Measurements from ENCODE around the gene TTLL8.

The TTLL8 gene

GRCh38 chr22:50083462-50084079 lies 25.5 kb upstream of the TTLL8 start:
- DNase-seq (ENCODE audit: low read depth) = peak; percentile 69
- TF ChIP-seq CTCF (IDR thresholded peaks at IDR 0.05; ENCODE audit: insufficient read depth, low read depth, low read length, missing control alignments) = no peak
- peak overlapping the region; percentile 28 for H3K4me3 ChIP-seq (ENCODE audit: low read length)

GRCh38 chr22:50082961-50083461 lies 24.9 kb upstream of the TTLL8 start:
- H3K4me3 ChIP-seq (ENCODE audit: low read length) = peak overlapping the region; percentile 28
- peak; percentile 49 for DNase-seq (ENCODE audit: low read depth)
- no peak for TF ChIP-seq CTCF (IDR thresholded peaks at IDR 0.05; ENCODE audit: insufficient read depth, low read depth, low read length, missing control alignments)

GRCh38 chr22:50082197-50082715 lies 24.2 kb upstream of the TTLL8 start:
- DNase-seq (ENCODE audit: low read depth) = no peak
- TF ChIP-seq CTCF (IDR thresholded peaks at IDR 0.05; ENCODE audit: insufficient read depth, low read depth, low read length, missing control alignments) = no peak
- H3K4me3 ChIP-seq (ENCODE audit: low read length) = no peak overlapping the region

DNA sequence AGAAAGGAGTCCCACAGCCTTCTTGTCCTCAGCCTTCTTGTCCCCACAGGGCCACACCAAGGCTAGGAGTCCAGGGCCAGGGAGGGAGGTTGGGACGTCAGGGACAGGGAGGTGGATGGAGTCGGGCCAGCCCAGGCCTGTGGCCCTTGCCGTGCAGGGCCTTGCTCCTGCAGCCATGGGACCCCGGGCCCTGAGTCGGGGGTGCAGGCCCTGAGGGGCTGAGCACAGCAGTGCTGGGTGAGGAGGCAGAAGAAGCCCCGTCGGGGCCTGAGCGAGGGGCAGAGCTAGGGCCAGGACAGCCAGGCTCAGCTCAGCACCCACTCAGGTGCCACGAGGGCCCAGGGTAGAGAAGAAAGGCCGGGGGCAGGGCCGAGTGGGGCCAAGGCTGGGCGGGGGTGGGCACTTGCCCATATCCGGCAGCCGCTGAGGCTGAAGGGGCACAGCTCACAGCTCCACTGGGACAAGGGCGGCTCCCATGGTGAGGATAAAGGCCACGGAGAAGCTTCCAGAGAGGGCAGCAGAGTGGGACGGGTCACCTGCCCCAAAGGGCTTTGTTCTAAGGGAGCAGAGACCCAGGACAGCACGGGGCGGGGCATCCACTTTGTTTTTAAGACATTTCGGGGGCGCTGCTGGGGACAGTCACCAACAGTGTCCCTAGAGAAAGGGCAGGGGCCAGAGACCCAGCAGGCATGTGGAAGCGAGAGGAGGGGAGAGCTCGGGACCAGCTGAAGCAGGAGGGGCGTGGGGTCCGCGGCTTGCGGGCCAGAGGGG lies 23.5 kb upstream of the TTLL8 start:
- H3K4me3 ChIP-seq (ENCODE audit: low read length) = no peak overlapping the region
- DNase-seq (ENCODE audit: low read depth) = no peak
- no peak for TF ChIP-seq CTCF (IDR thresholded peaks at IDR 0.05; ENCODE audit: insufficient read depth, low read depth, low read length, missing control alignments)

- DNase-seq (ENCODE audit: low read depth) = no peak
- TF ChIP-seq CTCF (IDR thresholded peaks at IDR 0.05; ENCODE audit: insufficient read depth, low read depth, low read length, missing control alignments) = no peak
These were observed 22.0 kb upstream of the TTLL8 start for GRCh38 chr22:50080077-50080465.

GRCh38 chr22:50078761-50079160 lies 20.7 kb upstream of the TTLL8 start:
- no peak for DNase-seq (ENCODE audit: low read depth)
- no peak for TF ChIP-seq CTCF (IDR thresholded peaks at IDR 0.05; ENCODE audit: insufficient read depth, low read depth, low read length, missing control alignments)
- no peak overlapping the region for H3K4me3 ChIP-seq (ENCODE audit: low read length)

More at GRCh38 chr22:50080077-50080465, 22.0 kb upstream of the TTLL8 start:
- H3K4me3 ChIP-seq (ENCODE audit: low read length) = no peak overlapping the region

Data from epithelial cell of esophagus (primary cell).